K562 (cell line): ENCODE results near the gene MAB21L3. TPM values are rescaled to one million over a fixed set of nuclear protein-coding genes. Genes with fewer than 3 reads are reported as not detected.
A peak's percentile ranks its signal among the peaks of the same experiment; 100 is the strongest.

Experiments
- ASH1L ChIP-seq: fragments of 450-650 bp; IDR thresholded peaks from 2 replicates; pipeline ENCODE4 v1.6.1; 2018; ENCODE audit warnings: borderline replicate concordance, mild to moderate bottlenecking, low read depth; ENCODE audit not compliant: partially characterized antibody
- CBX1 ChIP-seq: sonication (generic); IDR thresholded peaks from 2 replicates; pipeline ENCODE4 v1.6.1; 2016; ENCODE audit warnings: antibody characterized with exemption, low read depth, mild to moderate bottlenecking
- EGR1 ChIP-seq: fragments of 450-650 bp; conservative IDR thresholded peaks from 2 replicates; pipeline ENCODE4 v1.6.1; 2017; ENCODE audit warnings: mild to moderate bottlenecking
- GATAD2A ChIP-seq: fragments of 450-650 bp; IDR thresholded peaks from 2 replicates; pipeline ENCODE4 v1.6.1; 2017
- GTF2A2 ChIP-seq: IDR thresholded peaks from 2 replicates; pipeline ENCODE4 v1.6.1; 2016; ENCODE audit warnings: mild to moderate bottlenecking, missing genetic modification characterization, missing compliant biosample characterization
- GTF2F1 ChIP-seq: IDR thresholded peaks from 2 replicates; pipeline ENCODE4 v1.6.1; 2011; ENCODE audit warnings: low read depth, low read length, improper control_type of control experiment
- HCFC1 ChIP-seq: IDR thresholded peaks from 2 replicates; pipeline ENCODE4 v1.6.1; 2012; ENCODE audit warnings: low read depth, low read length, improper control_type of control experiment
- HMGXB4 ChIP-seq: sonication (generic); formaldehyde crosslinking; IDR thresholded peaks from 2 replicates; pipeline ENCODE4 v1.8.1; 2023; ENCODE audit warnings: mild to moderate bottlenecking, missing genetic modification reagents
- IRF9 ChIP-seq: fragments of 450-650 bp; IDR thresholded peaks from 2 replicates; pipeline ENCODE4 v1.6.1; 2016; ENCODE audit warnings: missing biosample characterization, missing genetic modification characterization
- KLF16 ChIP-seq: IDR thresholded peaks from 2 replicates; pipeline ENCODE4 v1.6.1; 2016; ENCODE audit warnings: antibody characterized with exemption
- LEF1 ChIP-seq: fragments of 450-650 bp; IDR thresholded peaks from 2 replicates; pipeline ENCODE4 v1.6.1; 2016; ENCODE audit warnings: mild to moderate bottlenecking
- MAFF ChIP-seq: IDR thresholded peaks from 2 replicates; pipeline ENCODE4 v1.6.1; 2012; ENCODE audit warnings: low read length, improper control_type of control experiment
- MAFG ChIP-seq: fragments of 450-650 bp; conservative IDR thresholded peaks from 2 replicates; pipeline ENCODE4 v1.6.1; 2016; ENCODE audit warnings: missing genetic modification characterization, missing compliant biosample characterization
- MAZ ChIP-seq, 2 experiments: fragments of 450-650 bp in 1 of 2; sonication (generic) in 1 of 2; formaldehyde crosslinking; IDR thresholded peaks in 1 of 2; conservative IDR thresholded peaks in 1 of 2; 2 replicates each; pipeline versions ENCODE4 v1.4.0 to v1.5.0; 2020; ENCODE audit warnings: mild to moderate bottlenecking in 1 of 2, missing genetic modification reagents in 1 of 2
- MTA1 ChIP-seq: fragments of 450-650 bp; IDR thresholded peaks from 2 replicates; pipeline ENCODE4 v1.6.1; 2017; ENCODE audit warnings: borderline replicate concordance
- MTA3 ChIP-seq: fragments of 450-650 bp; formaldehyde crosslinking; IDR thresholded peaks from 2 replicates; pipeline ENCODE4 v1.6.1; 2017; ENCODE audit warnings: mild to moderate bottlenecking, borderline replicate concordance
- NCOA4 ChIP-seq: fragments of 450-650 bp; IDR thresholded peaks from 2 replicates; pipeline ENCODE4 v1.6.1; 2018; ENCODE audit warnings: mild to moderate bottlenecking; ENCODE audit not compliant: partially characterized antibody
- NELFE ChIP-seq: IDR thresholded peaks from 2 replicates; pipeline ENCODE4 v1.6.1; 2011; ENCODE audit warnings: mild to moderate bottlenecking; ENCODE audit not compliant: insufficient read depth, insufficient read length
- OTX1 ChIP-seq: fragments of 450-650 bp; formaldehyde crosslinking; IDR thresholded peaks from 2 replicates; pipeline ENCODE4 v1.4.0; 2022; ENCODE audit warnings: mild to moderate bottlenecking
- PHTF2 ChIP-seq: fragments of 250-450 bp; sonication (Bioruptor Pico); IDR thresholded peaks from 2 replicates; pipeline ENCODE4 v1.5.0; 2021; ENCODE audit warnings: mild to moderate bottlenecking
- PML ChIP-seq: IDR thresholded peaks from 2 replicates; pipeline ENCODE4 v1.6.1; 2012; ENCODE audit warnings: low read length, inconsistent platforms
- POLR2H ChIP-seq: IDR thresholded peaks from 2 replicates; pipeline ENCODE4 v1.6.1; 2016; ENCODE audit warnings: missing genetic modification characterization, low read depth, mild to moderate bottlenecking, control low read depth, missing compliant biosample characterization, moderate library complexity
- RFX5 ChIP-seq: IDR thresholded peaks from 2 replicates; pipeline ENCODE4 v1.6.1; 2011; ENCODE audit warnings: low read depth, mild to moderate bottlenecking, improper control_type of control experiment, low read length
- SMAD1 ChIP-seq: fragments of 150-350 bp; IDR thresholded peaks from 2 replicates; pipeline ENCODE4 v1.6.1; 2014; ENCODE audit warnings: low read length, low read depth; ENCODE audit not compliant: partially characterized antibody
- STAT5B ChIP-seq: fragments of 250-450 bp; sonication (Bioruptor Pico); IDR thresholded peaks from 2 replicates; pipeline ENCODE4 v1.8.0; 2021; ENCODE audit warnings: mild to moderate bottlenecking, inconsistent platforms
- TEAD1 ChIP-seq, 2 experiments: fragments of 450-650 bp in 1 of 2; sonication (generic) in 1 of 2; formaldehyde crosslinking; IDR thresholded peaks; 2 replicates each; pipeline versions ENCODE4 v1.4.0 to v1.8.0; 2020 to 2022; ENCODE audit warnings: mild to moderate bottlenecking in 2 of 2, missing genetic modification reagents in 1 of 2
- ZNF282 ChIP-seq: sonication (generic); formaldehyde crosslinking; IDR thresholded peaks from 2 replicates; pipeline ENCODE4 v1.8.1; 2023; ENCODE audit warnings: missing genetic modification reagents
- ZNF507 ChIP-seq: conservative IDR thresholded peaks from 2 replicates; pipeline ENCODE4 v1.6.1; 2017; ENCODE audit warnings: missing genetic modification characterization, missing compliant biosample characterization
- polyA plus RNA-seq, 8 experiments: library from polyadenylated mRNA; depleted of rRNA in 4 of 8; stranded (reverse) in 5 of 8; unstranded in 3 of 8; fragments of >200 nt; fragmentation: Nextera tagmentation in 2 of 8; fragmentation: Illumina TruSeq in 1 of 8; extraction: Ambion mirVana in 2 of 8; extraction: Trizol in 1 of 8; gene quantifications; 2 replicates each; pipeline versions ENCODE4 v1.2.1 to v1.2.3, GENCODE V29; 2011 to 2014; ENCODE audit warnings: inconsistent platforms in 1 of 8, missing spikeins in 1 of 8
- total RNA-seq, 7 experiments: library from RNA; depleted of rRNA in 6 of 7; stranded (reverse); fragments of >200 nt in 6 of 7; fragmentation: Illumina TruSeq in 2 of 7; extraction: Trizol in 2 of 7; gene quantifications; 2 replicates each; pipeline versions ENCODE4 v1.2.1 to v1.2.3, GENCODE V29; 2011 to 2021; ENCODE audit warnings: low replicate concordance in 1 of 7
- TF ChIP-seq, protein P1 (sequence below): fragments of 450-650 bp; IDR thresholded peaks from 2 replicates; pipeline ENCODE4 v1.6.1; 2016; ENCODE audit warnings: antibody characterized with exemption

MAB21L3 gene
- total and polyA plus RNA-seq, 9 of the 15 experiments (the other 6 are each of a cell fraction or from before 2014, with no cell fraction given) = not detected

DNA sequence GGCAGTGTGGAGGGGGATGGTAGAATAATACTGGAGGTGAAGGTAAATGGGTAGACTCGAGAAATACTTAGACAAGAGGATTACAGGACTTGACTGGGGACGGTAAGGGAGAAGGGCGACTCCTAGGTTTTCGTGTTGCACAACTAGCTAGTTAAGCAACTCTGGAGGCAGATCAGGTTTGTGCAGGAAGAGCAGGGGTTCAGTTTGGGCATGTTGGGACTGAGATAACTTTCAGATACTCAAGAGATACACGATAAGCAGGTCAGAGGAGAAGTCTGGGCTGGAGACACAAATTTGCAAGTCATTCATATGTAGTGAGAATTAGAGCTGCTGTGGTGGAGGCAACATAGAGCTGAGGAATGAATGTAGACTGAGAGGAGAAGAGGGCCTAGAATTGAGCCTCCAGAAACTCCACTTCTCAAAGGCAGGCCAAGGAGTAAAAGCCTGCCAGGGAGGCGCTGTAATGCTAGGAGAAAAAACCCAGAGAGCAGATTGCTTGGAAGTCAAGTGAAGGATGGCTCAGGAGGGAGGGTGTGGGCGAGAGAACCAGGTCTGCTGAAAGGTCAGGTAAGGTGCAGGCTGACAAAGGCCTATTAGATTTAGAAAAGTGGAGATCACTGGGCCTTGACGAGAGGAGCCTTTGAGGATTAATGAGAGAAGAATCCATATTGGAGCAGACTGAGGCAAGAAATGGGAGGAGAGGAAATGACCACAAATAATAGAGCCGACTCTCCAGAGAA is 20.8 kb downstream of the MAB21L3 start (continued):
- TF ChIP-seq MAFG (tag) (peak; percentile 99), RFX5 (no peak), PML (no peak), ZNF282 (CRISPR knock-in tag) (no peak), EGR1 (no peak), LEF1 (peak; percentile 21; the same call in 1 of the 2 replicates), STAT5B (CRISPR knock-in tag) (no peak), ASH1L (no peak), GTF2F1 (no peak), HCFC1 (no peak), NELFE (no peak), IRF9 (tag) (peak; percentile 91), SMAD1 (no peak), NCOA4 (no peak), HMGXB4 (CRISPR knock-in tag) (no peak), ZNF507 (tag) (no peak), GATAD2A (no peak), CBX1 (no peak), POLR2H (tag) (no peak), PHTF2 (CRISPR knock-in tag) (no peak), GTF2A2 (tag) (no peak), TEAD1 (CRISPR knock-in tag; IDR thresholded peaks at IDR 0.05) (no peak), MAZ (CRISPR knock-in tag; conservative IDR thresholded peaks at IDR 0.05 in 1 of 2, IDR thresholded peaks at IDR 0.05 in 1 of 2) (no peak), MTA3 (no peak), MTA1 (no peak), OTX1 (CRISPR knock-in tag) (no peak), MAFF (peak; percentile 77; the same call in 1 of the 2 replicates), KLF16 (no peak)
- TF ChIP-seq, protein P1, sequence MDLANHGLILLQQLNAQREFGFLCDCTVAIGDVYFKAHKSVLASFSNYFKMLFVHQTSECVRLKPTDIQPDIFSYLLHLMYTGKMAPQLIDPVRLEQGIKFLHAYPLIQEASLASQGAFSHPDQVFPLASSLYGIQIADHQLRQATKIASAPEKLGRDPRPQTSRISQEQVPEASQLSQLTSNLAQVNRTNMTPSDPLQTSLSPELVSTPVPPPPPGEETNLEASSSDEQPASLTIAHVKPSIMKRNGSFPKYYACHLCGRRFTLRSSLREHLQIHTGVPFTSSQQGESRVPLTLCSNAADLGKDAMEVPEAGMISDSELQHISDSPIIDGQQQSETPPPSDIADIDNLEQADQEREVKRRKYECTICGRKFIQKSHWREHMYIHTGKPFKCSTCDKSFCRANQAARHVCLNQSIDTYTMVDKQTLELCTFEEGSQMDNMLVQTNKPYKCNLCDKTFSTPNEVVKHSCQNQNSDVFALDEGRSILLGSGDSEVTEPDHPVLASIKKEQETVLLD = no peak
